ENCODE data around the gene CDH23. TPM values are rescaled to one million over a fixed set of nuclear protein-coding genes. Genes with fewer than 3 reads are reported as not detected.

The CDH23 gene
- total and polyA plus RNA-seq, 2 experiments from 2014 or later, result 0.30 to 1.5 TPM

- no peak for TF ChIP-seq EZH2 (IDR thresholded peaks at IDR 0.05; ENCODE audit: borderline replicate concordance)
- TF ChIP-seq CTCF (IDR thresholded peaks at IDR 0.05; ENCODE audit: poor library complexity), result no peak
- no peak for TF ChIP-seq EZH2phosphoT487 (IDR thresholded peaks at IDR 0.05; ENCODE audit: low read depth, severe bottlenecking, unreplicated experiment)
- WGBS (ENCODE audit: low lambda C conversion rate, missing lambda C conversion rate), result 80% methylated on average over 7 of the region's 7 CpGs
- Histone ChIP-seq H3K36me3 (replicated peaks; ENCODE audit: insufficient read depth, low read depth) (no peaks in the 10 kb centered on the region), H3K4me2 (no peak overlapping the region), H3K9me3 (ENCODE audit: low read depth) (no peaks in the 10 kb centered on the region), H3K9me2 (replicated peaks; ENCODE audit: insufficient read depth) (no peaks in the 10 kb centered on the region), H3K79me2 (no peaks in the 10 kb centered on the region), H3K4me3 (no peak overlapping the region), H3K27ac (no peak overlapping the region), H3K4me1 (ENCODE audit: insufficient read depth) (peaks cover 5% of the 10 kb centered on the region), H4K20me1 (ENCODE audit: insufficient read depth, poor library complexity, severe bottlenecking) (no peaks in the 10 kb centered on the region), H2AFZ (no peak overlapping the region), H3K27me3 (peaks cover 4% of the 10 kb centered on the region)
- DNase-seq (ENCODE audit: low spot score), result no peak
Measured at GRCh38 chr10:71537681-71538080, 141.0 kb downstream of the CDH23 start.

- no peaks in the 10 kb centered on the region for H3K79me2 ChIP-seq
- no peak for TF ChIP-seq EZH2 (IDR thresholded peaks at IDR 0.05; ENCODE audit: borderline replicate concordance)
- no peak for TF ChIP-seq CTCF (IDR thresholded peaks at IDR 0.05; ENCODE audit: poor library complexity)
- TF ChIP-seq EZH2phosphoT487 (IDR thresholded peaks at IDR 0.05; ENCODE audit: low read depth, severe bottlenecking, unreplicated experiment), result no peak
- no peak overlapping the region for H3K4me3 ChIP-seq
- no peak for DNase-seq (ENCODE audit: low spot score)
- H3K4me2 ChIP-seq, result no peak overlapping the region
- peaks cover 5% of the 10 kb centered on the region for H3K4me1 ChIP-seq (ENCODE audit: insufficient read depth)
- no peaks in the 10 kb centered on the region for H4K20me1 ChIP-seq (ENCODE audit: insufficient read depth, poor library complexity, severe bottlenecking)
- H3K9me2 ChIP-seq (replicated peaks; ENCODE audit: insufficient read depth), result no peaks in the 10 kb centered on the region
- H3K27me3 ChIP-seq, result peaks cover 4% of the 10 kb centered on the region
- H3K36me3 ChIP-seq (replicated peaks; ENCODE audit: insufficient read depth, low read depth), result no peaks in the 10 kb centered on the region
- 88% methylated on average over 9 of the region's 9 CpGs for whole genome bisulfite sequencing (ENCODE audit: low lambda C conversion rate, missing lambda C conversion rate)
- H3K27ac ChIP-seq, result no peak overlapping the region
- H3K9me3 ChIP-seq (ENCODE audit: low read depth), result no peaks in the 10 kb centered on the region
- H2AFZ ChIP-seq, result no peak overlapping the region
Measured at GRCh38 chr10:71538608-71539260, 142.0 kb downstream of the CDH23 start.

- DNase-seq (ENCODE audit: low spot score), result no peak
- 67% methylated on average over 3 of the region's 3 CpGs for WGBS (ENCODE audit: low lambda C conversion rate, missing lambda C conversion rate)
- Histone ChIP-seq H3K4me1 (ENCODE audit: insufficient read depth) (peaks cover 3% of the 10 kb centered on the region), H3K27ac (no peak overlapping the region), H2AFZ (no peak overlapping the region), H3K9me2 (replicated peaks; ENCODE audit: insufficient read depth) (no peaks in the 10 kb centered on the region), H3K79me2 (no peaks in the 10 kb centered on the region), H4K20me1 (ENCODE audit: insufficient read depth, poor library complexity, severe bottlenecking) (no peaks in the 10 kb centered on the region), H3K4me3 (no peak overlapping the region), H3K27me3 (peaks cover 4% of the 10 kb centered on the region), H3K36me3 (replicated peaks; ENCODE audit: insufficient read depth, low read depth) (no peaks in the 10 kb centered on the region), H3K9me3 (ENCODE audit: low read depth) (no peaks in the 10 kb centered on the region), H3K4me2 (no peak overlapping the region)
- TF ChIP-seq EZH2 (IDR thresholded peaks at IDR 0.05; ENCODE audit: borderline replicate concordance), result no peak
- TF ChIP-seq CTCF (IDR thresholded peaks at IDR 0.05; ENCODE audit: poor library complexity), result no peak
- TF ChIP-seq EZH2phosphoT487 (IDR thresholded peaks at IDR 0.05; ENCODE audit: low read depth, severe bottlenecking, unreplicated experiment), result no peak
Measured at GRCh38 chr10:71539442-71540118, 142.9 kb downstream of the CDH23 start.
